ENCODE results near the gene ROBO3.

ROBO3 gene

DNA sequence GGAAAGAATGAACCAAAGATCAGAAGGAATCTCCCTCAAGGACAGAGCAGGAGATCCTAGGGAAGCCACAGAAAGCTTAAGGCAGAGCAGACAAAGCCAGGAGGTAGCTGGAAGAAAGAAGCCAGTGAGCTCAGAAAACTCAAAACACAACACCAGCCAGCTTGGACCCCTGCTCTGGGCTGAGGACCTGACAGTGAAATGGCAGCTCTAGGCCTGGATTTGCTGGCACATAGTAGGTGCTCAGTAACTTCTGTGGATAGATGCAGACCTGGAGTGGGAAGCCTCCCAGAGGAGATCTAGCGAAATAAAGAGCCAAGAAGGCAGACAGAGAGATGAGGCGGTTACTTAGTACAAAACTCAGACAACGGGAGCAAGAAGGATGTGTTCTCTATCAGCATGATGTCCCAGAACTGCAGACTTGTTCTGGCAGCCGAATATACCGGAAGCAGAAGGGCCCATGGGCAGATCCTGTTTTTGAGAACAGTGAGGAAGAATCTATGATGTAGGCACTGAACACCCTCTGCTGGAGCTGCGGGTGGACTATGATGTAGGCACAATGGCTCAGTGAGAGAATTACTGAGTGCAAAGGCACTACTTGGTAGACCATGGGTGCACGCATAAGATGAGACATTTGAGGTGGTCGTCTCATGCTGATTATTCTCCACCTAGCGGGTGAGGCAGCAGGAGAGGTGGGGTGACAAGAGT, 27.7 kb downstream of the ROBO3 start:
- DNase-seq, result peak; percentile 43 to 61

DNA sequence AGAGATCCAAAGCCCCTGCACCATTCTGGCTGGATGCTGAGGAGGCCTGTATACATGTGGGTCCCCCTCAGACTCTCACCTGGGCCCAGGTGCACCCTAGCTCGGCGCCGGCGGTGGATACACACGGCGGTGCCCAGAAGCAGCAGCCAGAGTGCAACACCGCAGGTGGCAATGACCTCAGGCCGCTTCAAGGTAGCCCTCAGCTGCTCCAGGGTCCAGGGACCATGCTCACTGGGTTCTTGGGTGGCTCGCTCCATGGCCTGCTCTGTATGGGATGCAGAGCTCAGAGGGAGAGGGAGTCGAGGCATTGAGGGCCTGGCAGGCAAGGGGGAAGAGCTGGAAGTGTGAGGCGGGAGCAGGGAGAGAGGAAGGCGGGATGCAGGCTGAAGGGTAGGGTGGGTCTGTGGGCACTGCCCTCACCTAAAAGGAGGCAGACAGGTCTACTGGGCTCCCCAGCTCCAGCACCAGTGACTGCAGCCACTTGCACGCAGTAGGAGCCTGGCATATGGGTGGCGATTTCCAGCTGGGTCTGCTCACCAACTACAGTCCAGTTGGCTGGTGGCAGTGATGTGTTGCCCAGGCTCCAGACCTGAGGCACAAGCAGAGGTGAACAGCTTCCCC, 28.7 kb downstream of the ROBO3 start:
- DNase-seq, result no peak

DNA sequence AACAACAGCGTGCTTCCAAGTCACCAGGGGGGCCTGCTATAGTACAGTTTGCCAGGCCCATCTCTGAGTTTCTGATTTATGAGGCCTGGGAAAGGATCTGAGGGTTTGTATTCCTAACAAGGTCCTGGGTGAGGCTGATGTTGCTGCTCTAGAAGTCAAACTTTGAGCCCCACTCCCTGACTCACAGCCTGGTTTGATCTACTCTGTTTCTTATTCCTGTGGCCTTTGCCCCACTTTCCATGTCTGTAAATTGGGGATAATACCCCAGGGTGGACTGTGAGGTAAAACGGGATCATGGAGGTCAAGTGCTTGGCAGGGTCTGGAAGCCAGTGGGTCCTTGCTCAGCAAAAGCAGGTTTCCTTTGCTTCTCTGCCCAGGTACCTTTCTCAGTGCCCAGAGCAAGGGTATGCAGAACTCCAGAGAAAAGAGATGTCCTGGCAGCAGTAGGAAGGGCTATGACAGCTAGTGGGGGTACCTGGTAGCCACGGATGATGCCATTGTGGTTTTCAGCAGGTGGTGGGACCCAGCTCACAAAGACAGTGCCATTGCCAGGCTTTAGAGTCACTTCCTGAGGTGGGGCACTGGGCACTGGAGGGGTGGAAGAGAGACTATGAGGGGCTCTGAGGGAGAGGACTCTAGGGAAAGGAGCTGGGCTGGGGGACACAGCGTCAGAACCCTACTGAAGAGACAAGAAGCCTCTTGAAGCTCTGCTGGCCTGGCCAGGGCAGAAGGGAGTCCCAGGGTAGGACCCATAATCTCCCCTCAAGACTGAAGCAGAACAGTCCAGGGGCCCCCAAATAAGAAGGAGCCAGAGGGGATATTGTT, 29.6 kb downstream of the ROBO3 start:
- DNase-seq, result no peak

DNA sequence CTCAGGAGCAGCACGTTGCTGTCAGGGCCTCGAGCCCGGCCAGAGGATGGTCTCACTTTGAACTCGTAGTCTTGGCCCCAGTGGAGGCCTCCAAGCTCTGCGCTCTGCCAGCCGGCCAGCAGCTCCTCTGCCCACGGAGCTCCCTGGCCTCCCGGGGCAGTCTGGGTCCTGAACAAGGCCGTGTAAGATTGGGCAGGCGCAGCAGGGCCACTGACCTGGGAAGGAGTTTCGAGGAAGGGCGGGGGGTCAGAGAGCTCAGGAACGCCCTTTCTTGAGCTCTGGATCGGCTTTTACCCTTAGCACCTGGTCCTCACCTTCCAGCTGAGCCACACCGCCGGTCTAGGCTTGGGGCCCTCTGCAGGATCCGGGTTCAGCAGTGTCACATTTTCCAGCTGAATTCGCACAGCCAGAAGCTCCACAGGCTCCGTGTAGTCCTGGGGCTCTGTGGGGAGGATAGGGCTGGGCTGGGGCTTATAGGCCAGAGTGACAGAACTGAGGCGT, 30.3 kb downstream of the ROBO3 start:
- DNase-seq, result no peak

DNA sequence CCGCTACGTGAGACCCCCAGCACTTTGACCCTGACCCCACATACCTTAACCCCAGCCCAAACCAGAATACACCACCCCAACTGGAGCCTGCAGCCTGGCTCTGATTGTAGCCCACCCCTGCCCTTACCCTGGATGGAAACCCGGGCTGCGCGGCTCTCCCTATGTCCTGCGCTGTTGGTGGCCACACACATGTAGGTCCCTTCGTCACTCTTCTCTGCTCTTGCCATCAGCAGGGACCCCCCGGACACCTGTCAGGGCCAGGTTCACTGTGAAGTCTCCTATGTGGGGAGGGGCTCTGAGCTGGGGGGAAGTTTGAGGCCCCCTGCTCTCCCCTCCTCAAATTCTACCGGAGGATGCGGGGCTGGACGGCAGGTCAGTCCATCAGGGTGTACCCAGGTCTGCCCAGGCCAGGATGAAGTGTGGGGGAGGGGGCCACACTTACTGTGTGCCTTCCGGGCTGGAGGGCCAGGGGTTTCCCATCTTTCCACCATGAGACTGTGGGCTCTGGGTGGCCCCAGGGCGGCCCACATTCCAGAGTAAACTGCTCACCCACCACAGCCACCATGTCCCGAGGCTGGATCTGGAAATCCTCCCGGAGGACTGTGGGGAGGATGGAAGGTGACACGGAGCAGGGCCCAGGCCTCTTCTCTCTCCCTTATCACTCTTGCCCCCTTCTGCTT, 31.0 kb downstream of the ROBO3 start:
- DNase-seq, result no peak

DNA sequence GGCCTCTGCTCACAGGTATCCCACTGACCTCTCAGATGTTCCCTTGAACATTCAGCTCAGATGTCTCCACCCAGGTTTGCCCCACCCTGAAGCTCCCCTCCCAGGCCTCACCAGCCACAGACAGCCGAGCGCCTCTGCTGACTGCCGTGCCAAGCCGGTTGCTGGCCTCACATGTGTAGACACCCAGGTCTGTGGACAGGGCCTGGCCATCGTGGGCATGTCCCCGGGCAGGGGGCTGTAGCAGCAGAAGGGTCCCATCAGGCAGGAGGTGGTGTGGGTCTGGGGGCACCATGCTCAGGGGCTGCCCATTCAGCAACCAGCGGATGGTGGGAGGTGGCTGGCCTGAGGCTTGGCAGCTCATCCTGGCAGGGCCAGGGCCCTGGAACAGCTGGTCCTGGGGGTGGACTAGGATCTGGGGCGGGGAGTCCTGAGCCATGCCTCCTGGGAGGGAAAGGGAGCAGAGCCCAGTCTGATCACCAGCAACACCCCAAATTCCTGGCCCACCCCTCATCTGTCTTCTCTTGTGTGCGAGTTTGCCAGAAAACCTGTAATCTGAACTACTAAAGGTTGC, 31.7 kb downstream of the ROBO3 start:
- DNase-seq, result no peak

DNA sequence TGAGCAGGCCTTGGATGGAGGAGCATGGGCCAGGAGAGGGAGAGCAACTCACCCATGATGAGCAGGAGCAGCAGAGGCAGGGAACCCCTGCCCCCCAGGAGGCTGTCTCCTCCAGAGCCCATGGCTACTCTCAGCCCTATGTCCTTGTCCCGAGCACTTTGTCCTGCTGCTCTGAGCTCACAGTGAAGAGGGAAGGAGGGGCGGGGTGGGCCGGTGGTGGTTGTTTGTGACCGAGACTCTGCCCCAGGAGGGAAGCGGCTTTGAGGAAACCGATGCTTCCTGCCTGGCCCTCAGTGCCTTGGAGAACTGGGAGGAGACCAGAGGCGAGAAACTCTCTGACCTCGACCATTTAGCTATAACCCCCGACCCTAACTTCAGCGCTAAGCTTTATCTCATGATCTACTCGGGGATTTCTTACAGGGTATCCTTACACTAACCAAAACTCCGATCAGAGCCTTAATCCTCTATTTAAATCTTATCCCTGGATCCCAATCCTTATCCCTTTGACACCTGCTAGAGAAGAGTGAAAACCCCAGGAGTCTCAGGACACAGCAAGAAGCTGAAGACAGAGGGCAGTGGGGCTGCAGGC, 32.5 kb downstream of the ROBO3 start, which contains the start of gene ROBO4:
TSS of gene ROBO4 (minus strand) at position 192 of the 589 bp plus-strand sequence. CDS start at position 122, 70 bp downstream.
- DNase-seq, result peak in 1 of 2 donors; percentile 32

DNA sequence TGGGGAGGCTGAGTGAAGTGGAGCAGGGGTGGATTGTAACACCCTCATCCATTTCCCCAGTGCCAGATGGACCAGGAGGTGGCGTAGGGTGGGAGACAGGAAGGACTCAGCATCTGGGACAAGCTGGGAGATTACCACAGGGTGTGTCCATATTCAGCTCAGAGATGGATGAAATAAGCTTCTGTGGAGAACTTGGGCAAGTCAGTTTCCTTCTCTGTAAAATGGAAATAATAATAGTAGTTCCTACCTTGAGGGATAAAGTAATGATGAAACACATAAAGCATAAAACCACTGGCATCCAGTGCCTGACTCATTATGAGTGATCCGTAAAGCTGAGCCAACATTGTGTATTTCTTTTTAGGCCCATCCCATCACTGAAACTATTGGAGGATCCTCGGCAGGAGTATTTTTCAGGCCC, 33.0 kb downstream of the ROBO3 start:
- DNase-seq, result no peak

DNA sequence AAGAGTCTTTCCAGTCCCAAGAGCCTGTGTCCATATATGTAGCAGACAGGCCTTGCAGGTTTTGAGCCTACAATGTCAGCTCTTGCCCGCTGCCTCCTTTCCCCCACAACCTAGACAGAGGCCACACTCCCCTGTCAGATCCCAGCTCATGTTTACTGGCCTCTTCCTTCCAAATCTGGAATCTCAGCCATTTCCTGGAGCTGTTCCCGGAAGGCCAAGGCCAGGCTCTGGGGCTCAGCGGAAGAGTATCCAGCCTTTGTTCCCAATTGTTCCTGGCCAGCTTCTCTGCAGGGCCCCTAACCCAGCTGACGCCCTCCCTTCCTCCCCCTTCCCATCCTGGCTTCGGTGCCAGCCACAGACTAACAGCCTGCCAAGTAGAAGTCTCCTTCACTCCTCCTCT, 33.5 kb downstream of the ROBO3 start:
- DNase-seq, result no peak

DNA sequence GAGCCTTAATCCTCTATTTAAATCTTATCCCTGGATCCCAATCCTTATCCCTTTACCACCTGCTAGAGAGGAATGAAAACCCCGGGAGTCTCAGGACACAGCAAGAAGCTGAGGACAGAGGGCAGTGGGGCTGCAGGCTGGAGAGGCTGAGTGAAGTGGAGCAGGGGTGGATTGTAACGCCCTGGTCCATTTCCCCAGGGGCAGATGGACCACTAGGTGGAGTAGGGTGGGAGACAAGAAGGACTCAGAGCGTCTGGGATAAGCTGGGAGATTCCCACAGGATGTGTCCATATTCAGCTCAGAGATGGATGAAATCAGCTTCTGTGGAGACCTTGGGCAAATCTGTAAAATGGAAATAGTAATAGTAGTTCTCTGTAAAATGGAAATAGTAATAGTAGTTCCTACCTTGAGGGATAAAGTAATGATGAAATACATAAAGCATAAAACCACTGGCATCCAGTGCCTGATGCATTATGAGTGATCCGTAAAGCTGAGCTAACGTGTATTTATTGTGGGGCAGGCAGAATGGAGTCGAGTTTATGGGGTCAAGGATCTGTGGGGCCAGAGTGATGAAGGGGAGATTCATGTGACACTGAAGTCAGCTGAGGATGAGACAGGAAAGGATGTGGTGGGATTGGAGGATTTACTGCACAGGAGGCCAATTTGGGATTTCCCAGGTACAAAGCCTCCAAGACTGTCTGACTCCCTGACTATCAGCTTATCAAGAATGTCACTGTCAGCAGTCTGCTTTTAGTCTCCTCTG, 34.3 kb downstream of the ROBO3 start:
- no peak for DNase-seq

DNA sequence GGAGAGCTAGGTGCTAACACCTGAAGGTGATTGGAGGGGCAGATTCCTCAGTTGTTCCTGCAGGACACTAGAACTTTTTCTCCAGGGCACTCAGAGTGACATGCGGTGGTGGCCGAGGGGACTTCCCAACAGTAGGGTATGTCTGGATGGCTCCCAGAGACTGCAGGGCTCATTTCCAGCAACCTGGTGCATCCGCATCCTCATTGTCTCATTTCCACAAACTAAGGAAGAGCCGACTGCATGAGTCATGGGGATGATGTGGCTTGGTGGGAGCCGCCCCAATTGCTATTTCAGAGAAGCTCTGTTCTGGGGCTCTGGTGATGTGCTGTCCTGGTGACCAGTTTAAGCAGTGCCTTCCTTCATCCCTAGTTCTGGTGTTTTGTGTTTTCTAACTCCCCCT, 35.2 kb downstream of the ROBO3 start:
- DNase-seq, result no peak

DNA sequence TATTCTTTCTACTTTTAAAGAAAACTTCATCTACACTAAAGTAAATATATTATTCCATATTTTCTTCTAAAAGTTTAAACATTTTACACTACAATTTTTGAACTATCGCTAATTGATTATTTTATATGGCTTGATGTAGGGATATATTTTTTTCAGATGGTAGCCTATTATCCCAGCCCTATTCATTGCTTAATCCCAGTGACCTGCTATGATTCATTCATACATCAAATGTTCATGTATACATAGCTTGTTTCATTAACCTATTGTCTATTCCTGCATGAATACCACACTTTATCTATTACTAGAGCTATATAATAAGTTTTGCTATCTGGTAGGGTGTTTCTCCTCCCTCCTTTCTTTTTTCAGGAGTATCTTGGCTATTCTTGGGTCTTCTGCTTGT, 37.4 kb downstream of the ROBO3 start:
- no peak for DNase-seq

DNA sequence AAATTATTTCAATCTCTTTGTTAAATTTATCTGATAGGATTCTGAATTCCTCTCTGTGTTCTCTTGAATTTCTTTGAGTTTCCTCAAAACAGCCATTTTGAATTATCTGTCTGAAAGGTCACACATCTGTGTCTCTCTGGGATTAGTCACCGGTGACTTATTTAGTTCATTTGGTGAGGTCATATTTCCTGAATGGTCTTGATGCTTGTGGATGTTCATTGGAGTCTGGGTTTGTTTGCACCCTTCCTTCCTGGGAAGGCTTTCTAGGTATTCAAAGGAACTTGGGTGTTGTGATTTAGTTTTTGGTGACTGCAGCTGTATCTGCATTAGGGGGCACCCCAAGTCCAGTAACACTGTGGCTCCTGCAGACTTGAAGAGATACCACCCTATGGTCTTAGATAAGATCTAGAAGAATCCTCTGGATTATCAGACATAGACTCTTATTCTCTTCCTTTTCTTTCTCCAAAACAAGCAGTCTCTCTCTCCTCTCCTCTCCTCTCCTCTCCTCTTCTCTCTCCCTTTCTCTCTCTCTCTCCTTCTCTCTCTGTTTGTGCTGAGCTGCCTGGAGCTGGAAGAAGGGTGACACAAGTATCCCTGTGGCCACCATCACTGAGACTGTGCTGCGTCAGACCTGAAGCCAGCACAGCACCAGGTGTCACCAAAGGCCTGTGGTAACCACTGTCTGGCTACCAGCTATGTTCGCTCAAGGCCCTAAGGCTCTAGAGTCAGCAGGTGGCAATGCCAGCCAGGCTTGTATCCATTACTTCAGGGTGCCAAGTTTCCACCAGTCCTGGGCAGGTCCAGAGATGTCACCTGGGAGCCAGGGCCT, 50.5 kb downstream of the ROBO3 start:
- DNase-seq, result peak in 1 of 2 donors; percentile 13

DNA sequence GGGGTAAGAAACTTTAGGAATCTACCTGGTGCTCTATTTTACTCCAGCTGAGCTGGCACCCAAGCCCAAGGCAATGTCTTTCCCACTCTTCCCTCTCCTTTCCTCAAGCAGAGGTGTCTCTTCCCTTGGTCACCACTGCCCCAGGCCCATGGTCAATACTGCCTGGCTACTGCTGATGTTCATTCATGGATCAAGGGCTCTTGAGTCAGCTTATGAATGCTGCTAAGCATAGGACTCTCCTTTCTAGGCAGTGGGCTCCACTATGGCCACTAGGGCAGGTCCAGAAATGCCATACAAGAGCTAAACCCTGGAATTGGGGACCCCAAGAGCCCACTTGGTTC, 51.1 kb downstream of the ROBO3 start:
- no peak for DNase-seq

DNA sequence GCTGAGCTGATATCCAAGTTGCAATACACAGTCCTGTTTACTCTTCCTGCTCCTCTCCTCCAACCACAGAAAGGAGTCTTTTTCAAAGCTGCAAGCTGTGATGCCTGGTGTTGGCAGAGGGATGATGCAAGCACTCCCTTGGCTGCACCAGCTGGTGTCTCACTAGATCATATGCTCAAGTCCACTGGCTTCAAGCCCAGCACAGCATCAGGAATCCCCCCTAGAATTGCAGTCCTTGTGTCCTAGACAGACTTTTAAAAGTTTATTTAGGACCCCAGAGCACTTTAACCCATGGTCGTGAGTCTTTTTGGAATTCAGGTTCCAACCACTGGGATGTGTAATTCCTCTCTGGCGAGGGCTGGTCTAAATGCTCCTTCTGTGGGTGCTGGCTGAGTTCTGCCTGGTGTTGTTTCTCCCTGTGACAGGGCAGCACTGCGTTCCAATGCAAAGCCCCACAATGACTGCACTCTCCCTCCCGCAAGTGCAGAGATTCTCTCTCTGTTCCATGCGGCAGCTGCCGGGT, 51.9 kb downstream of the ROBO3 start:
- DNase-seq, result peak in 1 of 2 donors; percentile 11

DNA sequence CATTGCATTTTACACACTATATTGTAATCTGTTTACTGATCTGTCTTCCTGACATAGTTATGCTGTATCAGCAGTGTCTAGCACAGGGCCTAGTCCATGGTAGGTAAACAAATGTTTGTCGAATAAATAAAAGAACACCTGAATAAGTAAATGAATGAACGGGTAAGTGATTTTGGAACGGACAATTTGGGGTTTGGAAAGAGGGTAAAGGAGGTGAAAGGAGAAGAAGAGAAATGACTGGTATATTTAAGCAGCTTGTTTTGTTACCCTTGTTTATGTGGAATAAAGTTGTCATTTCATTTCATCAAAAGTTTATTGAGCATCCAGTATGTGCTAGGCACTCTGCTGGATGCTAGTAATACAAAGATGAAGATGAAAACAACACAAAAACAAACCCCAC, 53.7 kb downstream of the ROBO3 start, which contains the start of gene HEPN1:
TSS of gene HEPN1 (plus strand) at position 301 of the 400 bp plus-strand sequence.
- no peak for DNase-seq

DNA sequence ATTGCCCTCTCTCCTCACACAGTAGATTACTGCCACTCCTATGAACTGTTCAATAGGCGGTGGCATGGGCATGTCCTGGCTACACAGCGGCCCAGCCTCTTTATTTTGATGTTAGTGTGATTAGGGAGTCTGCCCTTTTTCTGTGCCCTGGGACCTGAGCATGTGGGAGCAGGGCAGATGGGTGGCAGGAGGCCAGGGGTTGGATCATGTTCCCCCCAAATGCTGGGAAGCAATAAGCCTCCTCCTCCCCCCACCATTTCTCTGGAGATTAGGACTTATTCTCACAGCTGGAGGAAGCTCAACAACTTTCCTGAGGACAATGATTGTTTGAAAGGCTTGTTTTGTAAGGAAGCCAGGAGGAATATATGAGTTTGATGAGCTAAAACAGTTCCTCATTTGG, 54.7 kb downstream of the ROBO3 start:
- DNase-seq, result no peak

DNA sequence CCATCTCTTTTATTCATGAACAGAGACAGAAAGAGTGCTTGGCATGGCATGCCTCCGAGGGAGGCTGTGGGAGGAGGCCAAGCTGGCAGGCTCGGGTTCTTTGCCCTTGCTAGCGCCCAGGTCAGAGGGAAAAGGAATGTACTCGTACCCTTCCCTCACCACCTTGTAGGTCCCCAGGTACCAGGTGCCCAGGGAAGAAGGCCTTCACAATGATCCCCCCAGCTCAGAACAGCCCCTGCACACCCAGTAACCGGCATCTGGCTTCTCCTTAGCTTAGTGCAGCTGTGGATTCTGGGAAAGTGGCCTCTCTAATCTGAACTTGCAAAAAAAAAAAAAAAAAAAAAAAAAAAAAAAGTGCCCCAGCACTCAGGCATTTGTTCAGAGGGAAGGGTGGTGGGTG, 55.1 kb downstream of the ROBO3 start:
- DNase-seq, result no peak

DNA sequence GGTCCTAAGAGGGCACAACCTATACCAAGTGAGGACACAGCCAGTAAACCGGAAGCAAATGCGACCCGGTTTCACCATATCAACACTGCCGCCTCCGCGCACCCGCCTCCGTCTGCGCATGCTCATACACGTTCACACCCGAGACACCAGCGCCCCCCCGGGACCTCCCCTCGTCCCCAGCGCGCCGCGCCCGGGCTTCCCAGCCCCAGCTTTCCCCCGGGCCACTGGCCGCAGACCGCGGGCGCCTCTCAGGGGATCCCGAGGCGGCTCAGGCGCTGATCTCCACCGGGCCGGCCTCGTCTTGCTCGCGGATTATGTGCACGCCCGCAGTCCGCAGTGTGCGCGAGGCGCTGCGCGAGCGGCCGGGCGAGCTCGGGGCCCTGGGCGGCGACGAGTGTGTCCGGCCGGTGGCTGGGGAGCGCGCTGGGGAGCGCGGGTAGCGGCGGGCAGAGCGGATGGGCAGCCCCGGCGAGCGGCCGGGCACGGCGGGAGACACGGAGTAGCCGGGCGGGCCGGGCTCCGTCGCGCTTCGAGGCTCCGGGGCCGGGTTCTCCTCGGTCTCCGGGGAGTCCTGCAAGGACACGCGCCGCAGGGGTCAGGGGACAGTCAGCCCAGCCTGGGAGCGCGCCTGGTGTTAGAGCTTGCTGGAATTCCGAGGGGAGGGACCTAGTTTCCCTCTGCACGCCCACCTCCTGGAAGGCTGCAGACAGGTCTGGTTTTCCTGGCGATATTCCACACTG, 55.8 kb downstream of the ROBO3 start:
- peak; percentile 69 to 83 for DNase-seq

Data from inflammatory macrophage (primary cell).